Measurements from ENCODE around the gene SHISAL1. TPM values are rescaled to one million over a fixed set of nuclear protein-coding genes. Genes with fewer than 3 reads are reported as not detected.

The SHISAL1 gene
- polyA plus RNA-seq, 3 donors: 1.8 to 2.4 (median 2.3) TPM

DNA sequence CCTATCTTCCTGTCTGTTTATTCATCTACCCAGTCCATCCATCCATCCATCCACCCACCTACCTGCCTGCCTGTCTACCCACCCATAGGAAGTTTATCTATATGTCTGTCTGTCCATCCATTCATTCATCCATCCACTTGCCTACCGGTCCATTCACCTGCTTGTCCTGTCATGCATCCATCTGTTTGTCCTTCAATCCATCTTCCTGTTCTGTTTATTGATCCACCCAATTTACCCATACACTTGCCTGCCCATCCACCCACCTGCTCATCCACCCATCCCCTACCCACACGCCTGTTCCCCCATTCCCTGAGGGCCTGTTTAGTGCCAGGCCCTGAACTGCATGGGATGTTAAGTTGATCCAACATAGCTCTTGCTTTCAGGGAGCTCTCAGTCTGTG, 113.6 kb downstream of the SHISAL1 start:
- no peak for DNase-seq (ENCODE audit: low read depth in 3 of 3, low spot score in 2 of 3)

DNA sequence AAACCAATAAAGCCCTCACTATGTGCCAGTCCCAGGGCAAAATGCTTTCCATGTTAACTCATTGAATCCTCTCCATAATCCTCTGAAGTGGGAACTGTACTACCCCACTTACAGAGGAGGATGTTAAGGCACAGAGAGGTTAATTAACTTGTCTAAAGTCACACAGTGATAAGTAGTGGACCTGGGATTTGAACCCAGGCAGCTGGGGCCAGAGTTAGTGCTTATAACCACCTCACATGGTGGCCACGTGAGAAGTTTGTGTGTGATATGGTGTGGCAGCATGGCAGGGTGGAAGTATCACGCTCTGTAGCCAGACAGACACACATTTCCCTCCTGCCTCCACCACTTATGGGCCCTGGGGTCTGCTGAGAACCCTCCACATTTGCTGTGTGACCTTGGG, 115.5 kb downstream of the SHISAL1 start:
- DNase-seq (ENCODE audit: low read depth in 3 of 3, low spot score in 2 of 3): no peak

DNA sequence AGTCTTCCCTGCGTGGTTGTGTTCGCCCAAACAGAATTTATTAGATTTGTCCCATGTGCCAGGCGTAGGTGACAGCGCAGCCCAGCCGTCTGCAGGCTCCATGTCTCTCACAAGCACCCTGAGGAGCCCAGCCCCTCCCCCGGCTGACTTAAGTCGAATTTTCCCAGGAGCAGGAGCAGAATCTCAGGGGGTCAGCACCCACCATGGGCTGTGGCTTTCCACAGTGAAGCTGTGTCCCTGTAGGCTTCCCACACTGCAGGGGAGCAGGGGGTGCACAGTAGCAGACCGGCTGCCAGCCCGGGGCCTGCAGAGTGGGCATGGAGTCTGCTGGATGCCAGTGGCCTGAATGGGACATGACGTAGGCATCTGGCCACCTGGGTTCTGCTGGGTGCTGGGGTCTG, 116.0 kb downstream of the SHISAL1 start:
- DNase-seq (ENCODE audit: low read depth in 3 of 3, low spot score in 2 of 3): no peak

DNA sequence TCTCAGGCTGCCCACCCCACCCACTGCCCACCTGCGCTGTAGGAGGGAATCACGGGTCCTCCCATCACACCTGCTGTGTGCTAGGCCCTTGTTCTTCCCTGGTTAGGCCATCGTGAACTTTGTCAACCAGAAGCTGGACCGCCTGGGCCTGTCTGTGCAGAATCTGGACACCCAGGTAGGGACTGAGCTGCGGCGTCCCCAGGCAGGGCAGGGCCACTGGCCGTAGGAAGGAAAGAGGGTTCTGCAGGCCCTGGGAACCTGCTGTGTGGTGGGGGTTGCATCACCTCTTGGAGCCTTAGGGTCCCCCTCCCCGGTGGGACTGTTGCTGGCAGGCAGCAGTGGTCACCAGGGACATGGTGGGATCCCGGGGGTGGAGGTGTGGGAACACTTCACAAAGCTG, 116.5 kb downstream of the SHISAL1 start:
- no peak for DNase-seq (ENCODE audit: low read depth in 3 of 3, low spot score in 2 of 3)

DNA sequence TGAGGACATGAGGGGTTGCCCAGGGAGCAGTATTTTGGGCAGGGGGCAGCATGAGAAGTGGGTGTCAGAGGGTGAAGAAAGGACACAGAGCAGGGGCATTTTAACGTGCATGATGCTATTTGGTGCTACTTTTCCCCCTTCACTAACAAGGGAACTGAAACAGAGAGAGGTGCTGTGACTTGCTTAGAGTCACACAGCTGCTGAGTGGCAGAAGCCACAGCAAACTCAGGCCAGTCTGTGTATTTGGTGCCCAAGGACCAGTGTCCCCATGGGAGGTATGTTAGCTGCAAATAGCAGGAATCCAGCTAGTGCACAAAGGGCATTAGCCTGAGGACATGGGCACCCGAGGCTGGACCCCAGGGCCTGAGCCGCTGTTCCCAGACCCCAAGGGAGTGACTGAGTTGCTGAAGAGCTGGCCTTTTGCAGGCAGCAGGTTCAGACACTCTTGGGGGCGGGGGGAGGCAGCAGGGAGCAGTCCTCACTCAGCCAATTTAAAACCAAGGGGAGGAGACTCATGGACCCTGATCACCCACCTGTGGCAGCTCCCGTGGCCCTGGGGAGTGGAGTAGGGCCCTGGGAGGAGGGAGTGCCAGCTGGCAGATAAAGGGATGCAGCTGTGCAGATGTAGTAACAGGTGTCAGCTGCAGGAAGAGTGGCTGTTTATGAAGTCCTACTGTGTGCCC, 117.4 kb downstream of the SHISAL1 start:
- no peak for DNase-seq (ENCODE audit: low read depth in 3 of 3, low spot score in 2 of 3)

DNA sequence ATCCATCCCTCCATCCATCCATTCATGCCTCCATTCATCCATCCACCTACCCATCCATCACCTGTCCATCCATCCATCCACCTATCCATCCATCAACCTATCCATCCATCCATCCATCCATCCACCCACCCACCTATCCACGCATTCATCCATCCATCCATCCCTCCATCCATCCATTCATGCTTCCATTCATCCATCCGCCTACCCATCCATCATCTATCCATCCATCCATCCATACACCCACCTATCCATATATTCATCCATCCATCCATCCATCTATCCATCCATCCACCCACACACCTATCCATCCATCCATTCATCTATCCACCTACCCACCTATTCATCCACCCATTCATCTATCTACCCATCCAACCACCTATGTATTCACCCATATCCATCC, 118.2 kb downstream of the SHISAL1 start:
- no peak for DNase-seq (ENCODE audit: low read depth in 3 of 3, low spot score in 2 of 3)

Other genes with a start within 250 kb of the SHISAL1 start
- 1 to 10 TPM; 1.8 to 2.3 (median 2.0) TPM for gene PARVG, start 132.0 kb downstream of the SHISAL1 start, polyA plus RNA-seq (ENCODE audit: insufficient read length in 3 of 3)
- 10 to 100 TPM; 56.0 to 60.2 (median 56.1) TPM for gene RTL6, start 185.3 kb upstream of the SHISAL1 start, polyA plus RNA-seq (ENCODE audit: insufficient read length in 3 of 3)